ENCODE results near the gene SLC37A3.
A peak's percentile ranks its signal among the peaks of the same experiment; 100 is the strongest.
"Not testable (repeated sequence)": the region's sequence is repeated elsewhere in the genome, so short reads cannot be mapped to it uniquely, and the experiment has no call there.

The SLC37A3 gene, protein sequence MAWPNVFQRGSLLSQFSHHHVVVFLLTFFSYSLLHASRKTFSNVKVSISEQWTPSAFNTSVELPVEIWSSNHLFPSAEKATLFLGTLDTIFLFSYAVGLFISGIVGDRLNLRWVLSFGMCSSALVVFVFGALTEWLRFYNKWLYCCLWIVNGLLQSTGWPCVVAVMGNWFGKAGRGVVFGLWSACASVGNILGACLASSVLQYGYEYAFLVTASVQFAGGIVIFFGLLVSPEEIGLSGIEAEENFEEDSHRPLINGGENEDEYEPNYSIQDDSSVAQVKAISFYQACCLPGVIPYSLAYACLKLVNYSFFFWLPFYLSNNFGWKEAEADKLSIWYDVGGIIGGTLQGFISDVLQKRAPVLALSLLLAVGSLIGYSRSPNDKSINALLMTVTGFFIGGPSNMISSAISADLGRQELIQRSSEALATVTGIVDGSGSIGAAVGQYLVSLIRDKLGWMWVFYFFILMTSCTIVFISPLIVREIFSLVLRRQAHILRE

DNA sequence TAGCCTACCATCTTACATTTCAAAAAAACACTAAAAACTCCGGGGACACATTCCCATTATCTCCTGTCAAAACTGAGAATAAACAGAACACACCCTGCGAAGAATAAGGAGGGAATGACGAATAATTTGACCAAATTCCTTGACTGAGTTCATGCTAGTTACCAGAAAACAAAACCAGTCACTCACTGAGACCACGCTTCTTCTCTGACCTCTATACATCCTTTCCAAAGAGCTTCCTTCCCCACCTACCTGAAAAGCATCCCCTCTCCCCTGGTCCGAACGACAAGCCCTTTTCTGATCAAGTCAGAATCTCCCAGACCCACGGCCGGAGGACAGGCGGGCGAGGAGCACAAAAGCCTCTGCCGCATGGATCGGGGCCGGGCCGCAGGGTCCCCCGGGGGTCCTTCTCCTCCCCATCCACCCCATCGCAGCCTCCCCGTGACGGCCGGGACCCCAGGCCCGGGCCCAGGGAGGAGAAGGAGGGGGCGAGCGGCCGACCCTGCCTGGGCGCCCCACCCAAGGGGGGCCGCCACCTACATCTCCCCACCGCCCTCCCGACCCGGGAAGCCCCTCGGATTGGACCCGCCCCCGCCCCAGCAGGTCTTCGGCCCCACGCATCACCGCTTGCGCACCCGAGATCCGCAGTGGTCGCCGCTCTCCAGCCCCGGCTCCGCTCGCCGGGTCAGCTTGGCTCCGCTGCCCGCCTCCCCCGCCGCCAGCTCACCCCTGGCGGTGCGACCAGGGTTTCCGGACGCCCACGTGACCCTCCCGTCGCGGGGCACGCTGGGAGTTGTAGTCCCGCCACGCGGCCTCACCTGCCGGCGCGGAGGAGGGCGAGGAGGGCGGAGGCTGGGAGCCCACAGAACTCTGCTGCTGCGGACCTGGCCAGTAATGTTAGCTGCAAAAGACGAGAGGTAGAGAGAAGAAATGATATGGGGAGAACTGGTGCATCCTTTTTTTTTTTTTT lies at the start of gene SLC37A3:
Gene SLC37A3, minus strand, starts transcription at position 747 of the 967 bp plus-strand sequence. CDS start 16,004 bp downstream, outside the sequence.
- peak; percentile 70 for DNase-seq

DNA sequence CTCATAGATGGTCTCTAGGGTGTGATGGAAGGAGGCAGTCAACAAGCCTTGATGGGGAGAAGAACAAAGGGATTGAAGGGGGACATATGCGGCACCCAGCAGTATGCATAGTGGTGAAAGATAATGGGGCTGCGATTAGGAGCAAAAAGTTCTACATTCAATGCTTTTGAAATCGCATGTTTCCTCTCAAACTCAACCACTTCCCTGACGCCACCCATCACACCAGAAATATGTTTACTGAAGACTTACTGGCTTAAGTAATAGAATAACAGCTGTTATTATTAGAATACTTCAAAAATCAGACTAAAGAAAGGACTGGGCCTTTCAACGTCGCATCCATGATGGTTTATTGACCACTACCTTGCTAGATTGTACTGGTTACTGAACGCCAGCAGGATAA lies 49.5 kb upstream of the SLC37A3 start:
- DNase-seq, result no peak

DNA sequence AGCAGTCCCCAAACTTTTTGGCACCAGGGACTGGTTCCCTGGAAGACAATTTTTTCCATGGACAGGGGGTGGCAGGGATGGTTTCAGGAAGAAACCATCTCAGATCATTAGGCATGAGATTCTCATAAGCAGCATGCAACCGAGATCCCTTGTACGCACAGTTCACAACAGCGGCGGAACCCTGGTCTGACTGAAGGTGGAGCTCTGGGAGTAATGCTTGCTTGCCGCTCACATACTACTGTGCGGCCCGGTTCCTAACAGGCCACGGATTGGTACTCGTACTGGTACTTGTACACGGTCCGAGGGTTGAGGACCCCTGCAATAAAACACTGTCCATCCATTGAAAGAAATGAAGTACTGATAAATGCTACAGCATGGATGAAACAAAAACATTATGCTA lies 48.1 kb upstream of the SLC37A3 start:
- DNase-seq, result no peak

DNA sequence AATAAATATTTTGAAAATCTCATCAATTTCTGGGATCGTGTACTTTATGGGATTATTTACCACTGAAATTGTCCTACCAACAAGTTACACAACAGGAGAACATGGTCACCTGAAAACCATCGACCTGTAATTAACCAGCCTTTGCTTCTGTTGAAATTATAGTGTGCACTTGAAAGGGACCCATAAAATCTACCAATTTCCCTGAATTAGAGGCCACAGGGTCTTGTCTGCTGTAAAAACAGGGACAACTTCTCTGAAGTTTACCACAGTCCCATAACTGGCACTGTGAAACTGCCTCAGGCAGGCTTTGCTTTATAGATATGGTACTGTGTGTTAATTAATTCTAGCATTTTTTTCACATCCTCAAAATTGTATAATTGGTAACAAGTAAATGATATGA lies 43.2 kb upstream of the SLC37A3 start:
- no peak for DNase-seq

DNA sequence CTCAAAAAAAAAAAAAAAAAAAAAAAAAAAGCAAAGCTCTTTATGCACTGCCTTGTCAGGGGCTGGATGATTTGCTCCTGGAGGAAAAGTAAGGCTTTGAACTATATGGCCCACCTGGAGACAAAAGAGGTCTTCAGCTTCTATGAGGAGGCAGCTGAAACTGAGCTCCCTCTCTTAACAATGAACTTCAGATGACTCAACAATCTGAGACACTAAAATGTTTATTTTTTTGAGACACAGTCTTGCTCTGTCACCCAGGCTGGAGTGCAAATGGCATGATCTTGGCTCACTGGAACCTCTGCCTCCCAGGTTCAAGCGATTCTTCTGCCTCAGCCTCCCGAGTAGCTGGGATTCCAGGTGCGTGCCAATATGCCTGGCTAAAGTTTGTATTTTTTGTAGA lies 42.3 kb upstream of the SLC37A3 start:
- no peak for DNase-seq

DNA sequence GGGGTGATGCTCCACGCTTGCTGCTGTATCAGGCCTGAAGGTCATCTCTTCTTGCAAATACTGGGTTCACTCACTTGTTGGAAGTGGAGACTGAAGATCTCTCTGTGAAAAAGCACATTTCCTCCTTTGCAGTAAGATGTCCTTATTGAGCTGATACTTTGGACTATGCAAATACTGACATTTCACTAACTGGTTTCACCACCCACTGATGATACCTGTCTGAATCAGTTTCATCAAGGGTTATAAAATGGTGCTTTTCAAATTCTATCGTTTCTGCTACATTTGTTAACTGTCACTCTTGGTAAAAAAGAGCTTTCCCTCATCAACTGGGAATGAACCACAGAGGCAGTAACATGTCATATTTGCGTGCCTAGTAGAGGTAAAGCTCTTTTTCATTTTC lies 41.0 kb upstream of the SLC37A3 start:
- no peak for DNase-seq

DNA sequence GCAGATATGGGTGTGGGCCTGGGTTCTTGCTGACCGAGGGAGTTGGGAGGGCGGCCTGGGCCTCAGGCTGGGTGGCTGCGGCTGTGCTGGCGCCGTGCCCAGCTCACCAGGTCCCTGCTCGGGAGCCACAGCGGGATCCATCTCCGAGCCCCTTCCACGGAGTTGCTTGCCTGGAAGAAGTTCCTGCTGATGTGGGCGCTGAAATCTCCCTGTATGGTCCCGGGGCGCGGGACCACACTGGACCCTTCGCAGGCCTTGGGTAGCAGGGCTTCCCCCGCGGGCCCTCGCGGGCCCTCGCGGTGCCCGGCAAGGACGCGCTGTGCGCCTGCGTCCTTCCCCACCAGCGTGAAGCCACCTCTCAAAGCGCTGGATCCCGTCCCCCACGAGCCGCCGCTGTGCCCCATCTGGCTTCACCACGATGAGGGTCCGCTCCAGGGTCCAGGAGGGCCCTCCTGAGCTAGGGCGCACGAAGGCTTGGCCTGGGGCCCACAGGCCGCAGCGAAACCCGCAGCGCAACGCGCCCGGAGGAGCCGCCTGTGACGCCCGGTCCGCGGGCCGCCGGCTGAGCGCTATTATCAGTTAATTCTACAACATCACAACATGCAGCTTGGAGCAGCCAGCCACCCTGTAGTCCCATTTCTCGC lies 37.0 kb upstream of the SLC37A3 start:
- DNase-seq, result no peak

DNA sequence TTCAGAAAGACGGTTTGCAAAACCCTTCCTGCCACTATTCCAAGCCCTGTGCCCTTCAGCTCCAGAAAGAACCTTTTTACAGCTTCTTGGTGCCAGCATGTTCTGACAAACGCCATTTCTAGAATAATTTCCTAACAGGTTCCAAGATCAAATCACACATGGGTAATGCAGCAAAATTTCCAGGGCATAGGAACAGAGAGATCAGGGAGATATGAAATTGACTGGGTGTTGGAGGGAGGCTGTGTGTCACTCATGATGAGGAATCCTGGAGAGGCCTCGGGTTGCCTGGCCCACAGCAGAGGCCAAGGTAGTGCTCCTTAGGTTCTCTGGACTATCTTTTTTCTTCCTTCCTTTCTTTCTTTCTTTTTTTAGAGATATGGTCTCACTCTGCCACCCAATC lies 35.1 kb upstream of the SLC37A3 start:
- DNase-seq, result no peak

DNA sequence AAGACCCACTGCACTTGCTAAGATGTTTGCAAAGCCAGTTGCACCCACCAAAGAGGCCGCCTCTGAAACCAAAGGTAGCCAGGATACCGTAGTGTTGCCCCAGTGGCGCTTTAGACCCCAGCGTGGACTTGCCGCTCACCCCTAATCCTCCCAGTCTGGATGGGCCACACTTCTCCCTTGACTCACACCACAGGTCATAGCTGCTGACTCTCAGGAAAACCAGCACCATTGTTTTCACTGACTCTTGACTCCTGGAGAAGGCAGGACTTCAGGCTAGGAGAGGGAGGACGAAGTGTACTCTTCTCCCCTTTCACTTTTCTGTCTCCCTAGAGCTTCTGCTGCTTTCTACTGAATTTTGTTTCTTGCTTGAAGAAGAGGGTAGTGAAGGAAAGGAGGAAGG lies 27.8 kb upstream of the SLC37A3 start:
- DNase-seq, result no peak

DNA sequence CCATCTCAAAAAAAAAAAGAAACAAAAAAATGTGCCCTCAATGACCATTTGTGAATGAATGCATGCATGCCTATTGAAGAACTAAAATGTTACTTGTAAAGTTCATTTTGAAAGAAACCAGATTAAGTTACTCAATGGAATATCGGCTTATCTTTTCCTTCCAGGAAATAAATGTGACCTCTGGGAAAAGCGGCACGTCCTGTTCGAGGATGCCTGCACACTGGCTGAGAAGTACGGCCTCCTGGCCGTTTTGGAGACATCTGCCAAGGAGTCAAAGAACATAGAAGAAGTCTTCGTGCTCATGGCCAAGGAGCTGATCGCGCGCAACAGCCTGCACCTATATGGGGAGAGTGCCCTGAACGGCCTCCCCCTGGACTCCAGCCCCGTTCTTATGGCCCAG lies 27.4 kb upstream of the SLC37A3 start:
- DNase-seq, result no peak

DNA sequence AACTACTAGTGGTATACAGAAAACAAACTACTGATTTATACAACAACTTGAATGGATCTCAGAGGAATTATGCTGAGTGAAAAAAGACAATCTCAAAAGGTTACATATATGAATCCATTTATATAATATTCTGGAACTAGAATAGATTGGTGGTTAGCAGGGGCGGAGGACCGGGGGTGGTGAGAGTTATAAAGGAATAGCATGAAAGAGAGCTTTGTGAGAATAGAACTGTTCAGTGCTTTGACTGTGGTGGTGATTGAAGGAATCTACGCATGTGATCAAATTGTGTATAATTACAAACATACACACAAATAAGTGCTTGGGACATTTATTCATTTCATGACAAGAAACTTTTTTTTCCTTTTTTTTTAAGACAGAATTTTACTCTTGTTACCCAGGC lies 25.2 kb upstream of the SLC37A3 start:
- no peak for DNase-seq

DNA sequence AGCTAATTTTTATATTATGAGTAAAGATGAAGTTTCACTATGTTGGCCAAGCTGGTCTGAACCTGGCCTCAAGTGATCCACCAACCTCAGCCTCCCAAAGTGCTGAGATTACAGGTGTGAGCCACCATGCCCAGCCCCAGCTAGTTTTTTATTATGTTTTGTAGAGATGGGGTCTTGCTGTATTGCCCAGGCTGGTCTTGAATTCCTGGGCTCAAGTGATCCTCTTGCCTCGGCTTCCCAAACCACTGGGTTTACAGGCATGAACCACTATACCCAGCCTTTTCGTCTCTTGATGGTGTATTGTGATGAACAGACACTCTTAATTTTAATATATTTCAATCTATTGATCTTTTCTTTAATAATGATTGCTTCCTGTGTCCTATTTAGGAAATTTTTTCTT lies 23.2 kb upstream of the SLC37A3 start:
- no peak for DNase-seq

DNA sequence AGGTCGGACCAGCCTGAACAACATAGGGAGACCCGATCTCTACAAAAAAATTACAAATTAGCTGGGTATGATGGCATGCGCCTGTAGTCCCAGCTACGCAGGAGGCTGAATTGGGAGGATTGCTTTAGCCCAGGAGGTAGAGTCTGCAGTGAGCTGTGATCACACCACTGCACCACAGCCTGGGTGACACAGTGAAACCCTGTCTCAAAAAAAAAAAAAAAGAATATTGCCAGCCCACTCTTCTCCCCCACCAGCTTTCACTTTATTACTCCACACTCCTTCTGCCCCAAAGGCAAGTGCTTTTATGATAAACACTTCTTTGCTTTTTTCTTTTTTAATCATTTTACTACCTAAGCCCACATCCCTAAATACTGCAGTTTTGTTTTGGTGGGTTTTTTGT lies 20.3 kb upstream of the SLC37A3 start:
- no peak for DNase-seq

DNA sequence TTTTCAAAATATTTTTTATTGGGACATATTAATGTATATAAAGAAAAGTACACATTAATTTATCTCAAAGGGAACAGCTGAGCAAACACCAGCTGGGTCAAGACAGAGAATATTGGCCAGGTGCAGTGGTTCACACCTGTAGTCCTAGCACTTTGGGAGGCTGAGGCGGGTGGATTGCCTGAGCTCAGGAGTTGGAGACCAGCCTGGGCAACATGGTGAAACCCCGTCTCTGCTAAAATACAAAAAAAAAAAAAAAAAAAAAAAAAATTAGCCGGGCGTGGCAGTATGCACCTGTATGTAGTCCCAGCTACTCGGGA lies 19.8 kb upstream of the SLC37A3 start:
- not testable (repeated sequence) for DNase-seq

DNA sequence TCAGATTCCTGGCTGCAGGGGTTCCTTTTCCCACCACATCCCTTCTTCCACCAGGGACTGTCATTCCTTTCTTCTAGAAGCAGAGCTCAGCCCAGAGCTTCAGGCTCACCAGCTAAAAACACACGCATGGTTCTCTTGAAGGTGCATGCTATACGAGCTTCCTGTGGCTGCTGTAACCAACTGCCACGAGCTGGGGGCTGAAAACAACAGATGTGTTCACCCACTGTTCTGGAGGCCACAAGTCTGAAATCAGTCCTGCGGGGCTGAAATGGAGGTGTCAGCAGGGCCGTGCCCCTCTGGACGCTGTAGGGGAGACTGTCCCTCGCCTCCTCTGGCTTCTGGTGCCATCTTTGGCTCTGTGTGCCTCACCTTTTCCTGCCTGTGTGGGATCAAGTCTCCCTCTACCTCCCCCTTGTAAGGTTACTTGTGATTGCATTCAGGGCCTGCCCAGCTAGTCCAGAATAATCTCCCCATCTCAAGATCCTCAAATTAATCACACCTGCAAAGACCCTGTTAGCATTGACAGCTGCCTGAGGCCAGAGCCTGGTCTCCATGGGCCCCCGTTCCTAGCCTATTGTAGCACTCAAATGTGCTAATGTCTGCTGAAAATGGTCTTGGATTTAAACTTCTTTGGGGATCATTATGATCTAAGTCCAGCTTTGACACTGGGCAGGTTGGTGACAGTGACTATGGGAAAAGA lies 19.3 kb upstream of the SLC37A3 start:
- DNase-seq, result no peak

DNA sequence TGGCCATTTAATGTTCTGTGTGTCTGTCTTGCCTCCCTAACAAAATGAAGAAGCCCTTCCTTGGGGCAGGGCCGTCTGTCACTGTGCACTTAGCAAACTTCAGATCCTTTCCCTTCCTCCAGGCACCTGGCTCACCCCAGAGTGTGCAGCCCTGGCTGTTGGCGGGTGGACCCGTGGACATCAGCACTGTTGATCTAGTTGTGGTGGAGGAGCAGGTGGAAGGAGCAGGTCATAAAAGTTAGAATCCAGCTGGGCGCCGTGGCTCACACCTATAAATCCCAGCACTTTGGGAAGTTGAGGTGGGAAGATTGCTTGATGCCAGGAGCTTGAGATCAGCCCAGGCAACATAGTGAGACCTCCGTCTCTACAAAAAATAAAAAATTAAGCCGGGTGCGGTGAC lies 18.2 kb upstream of the SLC37A3 start:
- no peak for DNase-seq

DNA sequence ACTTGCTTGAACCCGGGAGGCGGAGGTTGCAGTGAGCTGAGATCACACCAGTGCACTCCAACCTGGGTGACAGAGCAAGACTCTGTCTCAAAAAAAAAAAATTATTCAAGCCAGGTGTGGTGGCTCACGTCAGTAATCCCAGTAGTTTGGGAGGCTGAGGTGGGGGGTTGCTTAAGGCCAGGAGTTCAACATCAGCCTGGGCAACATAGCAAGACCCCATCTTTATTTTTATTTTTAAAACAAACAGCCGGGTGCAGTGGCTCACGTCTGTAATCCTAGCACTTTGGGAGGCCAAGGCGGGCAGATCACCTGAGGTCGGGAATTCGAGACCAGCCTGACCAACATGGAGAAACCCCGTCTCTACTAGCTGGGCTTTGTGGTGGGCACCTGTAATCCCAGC lies 17.5 kb upstream of the SLC37A3 start:
- not testable (repeated sequence) for DNase-seq

DNA sequence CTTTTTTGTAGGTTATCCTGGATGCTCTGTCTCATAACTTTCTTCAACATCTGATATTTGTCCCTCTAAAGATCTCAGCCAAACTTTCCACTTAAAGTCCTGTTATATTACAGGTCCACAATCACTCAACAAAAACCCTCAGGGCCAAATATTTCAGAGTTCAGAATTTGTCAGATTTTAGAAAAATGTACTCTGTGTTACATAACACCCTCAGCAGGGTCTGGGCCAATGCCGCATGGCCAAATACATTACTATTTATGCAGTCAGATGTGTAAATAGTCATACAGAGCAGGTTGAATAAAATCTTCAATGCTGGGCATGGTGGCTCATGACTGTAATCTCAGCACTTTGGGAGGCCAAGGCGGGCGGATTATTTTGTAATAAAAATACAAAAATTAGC lies 17.0 kb upstream of the SLC37A3 start:
- no peak for DNase-seq

DNA sequence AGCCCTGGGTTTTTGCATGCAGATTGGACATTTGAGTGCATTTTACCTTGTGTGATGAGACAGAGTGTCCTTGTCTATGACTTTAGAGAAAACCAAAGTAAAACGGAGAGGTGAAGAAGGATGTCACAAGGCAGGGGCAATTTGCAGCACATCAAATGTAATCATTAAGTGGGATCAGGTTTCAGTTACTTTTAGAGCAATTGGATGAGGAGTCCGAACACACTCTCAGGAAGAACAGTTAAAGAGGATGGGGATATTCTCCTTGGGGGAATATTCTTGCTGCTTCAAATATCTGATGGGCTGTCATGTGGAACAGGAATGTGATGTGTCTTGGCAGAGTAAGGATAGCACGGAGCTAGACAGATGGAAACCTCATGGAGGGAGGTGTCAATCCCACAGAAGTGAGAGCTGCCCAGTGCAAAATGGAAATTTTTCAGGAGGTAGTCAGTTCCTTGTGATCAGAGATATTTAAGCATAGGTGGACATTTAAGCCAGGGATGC lies 6.3 kb upstream of the SLC37A3 start:
- no peak for DNase-seq

DNA sequence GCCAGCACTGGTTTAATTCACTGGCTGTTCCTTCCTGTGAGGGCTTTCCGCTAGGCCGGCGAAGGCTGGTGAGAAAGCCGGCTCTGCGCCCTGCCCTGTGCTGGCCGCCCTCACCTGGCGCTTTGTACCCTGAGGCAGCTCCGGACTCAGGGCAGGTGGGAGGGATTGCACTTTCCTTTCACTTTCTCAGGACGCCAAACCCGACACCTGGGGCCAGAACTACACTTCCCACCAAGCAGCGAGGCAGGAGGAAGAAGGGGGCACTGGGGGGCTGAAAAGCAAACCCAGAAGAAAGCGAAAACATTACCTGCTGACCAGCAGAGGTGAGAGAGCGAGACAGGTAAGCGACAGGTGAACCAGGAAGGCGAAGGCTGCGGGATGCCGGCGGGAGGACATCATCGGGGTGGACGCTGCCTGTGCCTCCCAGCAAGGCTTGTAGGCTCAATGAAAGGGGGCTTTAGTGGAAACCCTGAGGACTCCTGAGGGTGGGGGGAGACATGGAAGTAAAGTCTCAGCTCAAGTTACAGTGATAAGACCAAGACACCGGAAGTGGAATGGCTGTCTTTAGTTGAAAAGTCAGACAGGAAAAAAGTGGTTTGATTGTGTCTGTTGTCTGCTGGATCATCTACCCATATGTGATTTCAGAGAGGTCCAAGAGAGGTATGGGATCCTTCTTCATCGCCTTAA lies 5.7 kb upstream of the SLC37A3 start, which contains the start of gene RAB19:
Gene RAB19, plus strand, starts transcription at position 181 of the 687 bp plus-strand sequence. CDS start 3,589 bp downstream, outside the sequence.
- DNase-seq, result no peak

DNA sequence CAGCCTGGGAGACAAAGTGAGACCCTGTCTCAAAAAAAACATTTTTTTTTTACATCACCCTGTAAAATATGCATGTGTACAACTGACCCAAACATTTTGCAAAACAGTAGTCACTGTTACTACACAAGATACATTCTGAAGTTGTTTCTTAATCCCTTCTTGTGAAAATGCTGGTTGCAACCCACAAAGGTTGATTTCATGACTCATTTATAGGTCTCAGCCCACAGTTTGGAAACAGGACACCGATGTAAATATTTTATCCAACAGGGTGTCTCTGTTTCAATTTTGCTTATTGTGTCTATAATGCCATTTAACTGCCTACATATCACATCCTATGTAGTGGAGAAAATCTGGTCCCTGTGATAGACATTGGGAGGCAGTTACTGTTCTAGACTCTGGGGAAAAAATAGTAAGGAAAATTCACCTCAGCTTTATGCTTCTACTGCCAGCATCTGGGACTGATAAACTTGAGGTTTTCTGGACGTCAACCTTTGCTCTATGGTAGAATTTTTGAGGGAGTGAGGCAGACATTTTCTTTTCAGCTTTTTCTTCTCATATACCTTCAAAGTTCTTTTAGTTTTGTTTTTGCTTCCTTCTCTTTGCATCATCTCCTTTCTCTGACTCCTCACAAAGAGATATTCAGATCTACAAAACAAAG lies 4.0 kb upstream of the SLC37A3 start:
- no peak for DNase-seq

Measured in OCI-M1 (cell line).